ENCODE measurements around the gene SOWAHA. TPM values are rescaled to one million over a fixed set of nuclear protein-coding genes. Genes with fewer than 3 reads are reported as not detected.

SOWAHA gene
- polyA plus RNA-seq, 2 of the 4 experiments (the other 2 are of a cell fraction) = 0.06 to 0.10 TPM

DNA sequence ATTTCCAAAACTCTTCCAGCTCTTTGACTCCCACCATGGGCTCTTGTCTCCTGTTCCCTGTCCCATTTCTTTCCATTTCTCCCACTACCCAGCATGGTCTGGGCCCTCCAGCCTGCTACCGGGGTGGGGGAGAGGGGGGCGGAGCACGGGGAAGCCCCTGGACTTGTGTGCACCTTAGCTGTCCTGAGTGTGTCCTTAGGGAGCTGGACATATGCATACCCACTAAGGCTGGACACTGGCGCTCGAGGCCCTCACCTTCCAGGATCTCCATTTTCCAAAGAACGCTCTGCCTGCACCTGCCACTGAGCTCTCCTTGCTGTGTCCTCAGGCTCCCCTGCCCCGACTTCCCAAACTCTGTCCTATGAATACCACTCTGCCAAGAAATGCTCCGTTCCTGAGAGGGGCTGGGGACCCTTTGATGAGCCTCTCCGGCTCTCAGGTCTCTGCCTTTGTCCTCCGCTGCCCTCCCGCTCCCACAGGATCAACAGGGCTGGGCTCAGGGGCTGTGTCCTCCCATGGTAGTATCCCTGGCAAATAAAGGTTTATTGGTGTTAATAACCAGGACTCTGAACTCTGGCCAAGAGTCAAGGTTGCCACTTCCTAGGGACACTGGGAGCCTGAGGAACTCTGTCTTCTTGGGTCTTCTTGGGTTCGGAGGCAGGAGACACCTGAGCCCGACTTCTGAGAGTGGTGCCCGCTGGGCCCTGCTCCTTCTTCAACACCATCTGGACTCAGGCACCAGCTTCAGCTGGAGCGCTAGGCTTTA is 18.2 kb downstream of the SOWAHA start:
- DNase-seq (ENCODE audit: low read depth in 1 of 2, low spot score in 1 of 2) = no peak
- H3K4me3 ChIP-seq = peak overlapping the region; percentile 59
- WGBS (ENCODE audit: missing lambda C conversion rate) = 95% methylated on average over 13 of the region's 15 CpGs
- H3K9me3 ChIP-seq = no peaks in the 10 kb centered on the region
- no peak for ATAC-seq
- CTCF ChIA-PET = interaction anchor here (0.9 to 8.9 kb wide), 10 partner anchors 8 to 84 kb away, joined by 4 to 82 read pairs (median 16); partner anchors contain the start of genes CCNI2, GDF9, LEAP2 and UQCRQ
- H3K4me1 ChIP-seq = peaks cover 3% of the 10 kb centered on the region; the same call in 1 of the 3 replicates
- peak overlapping the region; percentile 92 for H3K4me2 ChIP-seq
- POLR2A ChIA-PET = interaction anchor here (0.5 kb wide), 1 partner anchor 11 kb away, joined by 5 read pairs; no protein-coding TSS in a partner anchor
- TF ChIP-seq, protein P1, sequence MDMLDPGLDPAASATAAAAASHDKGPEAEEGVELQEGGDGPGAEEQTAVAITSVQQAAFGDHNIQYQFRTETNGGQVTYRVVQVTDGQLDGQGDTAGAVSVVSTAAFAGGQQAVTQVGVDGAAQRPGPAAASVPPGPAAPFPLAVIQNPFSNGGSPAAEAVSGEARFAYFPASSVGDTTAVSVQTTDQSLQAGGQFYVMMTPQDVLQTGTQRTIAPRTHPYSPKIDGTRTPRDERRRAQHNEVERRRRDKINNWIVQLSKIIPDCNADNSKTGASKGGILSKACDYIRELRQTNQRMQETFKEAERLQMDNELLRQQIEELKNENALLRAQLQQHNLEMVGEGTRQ (IDR thresholded peaks at IDR 0.05) = no peak
- TF ChIP-seq FOSL2 (IDR thresholded peaks at IDR 0.05) (no peak), FOSL2 (CRISPR knock-in tag; IDR thresholded peaks at IDR 0.05) (no peak), EP300 (IDR thresholded peaks at IDR 0.05) (no peak), MYC (IDR thresholded peaks at IDR 0.05; ENCODE audit: borderline replicate concordance, low read length) (no peak)
- no peak for FAIRE-seq
- peak overlapping the region; percentile 75 to 96 for H3K27ac ChIP-seq

DNA sequence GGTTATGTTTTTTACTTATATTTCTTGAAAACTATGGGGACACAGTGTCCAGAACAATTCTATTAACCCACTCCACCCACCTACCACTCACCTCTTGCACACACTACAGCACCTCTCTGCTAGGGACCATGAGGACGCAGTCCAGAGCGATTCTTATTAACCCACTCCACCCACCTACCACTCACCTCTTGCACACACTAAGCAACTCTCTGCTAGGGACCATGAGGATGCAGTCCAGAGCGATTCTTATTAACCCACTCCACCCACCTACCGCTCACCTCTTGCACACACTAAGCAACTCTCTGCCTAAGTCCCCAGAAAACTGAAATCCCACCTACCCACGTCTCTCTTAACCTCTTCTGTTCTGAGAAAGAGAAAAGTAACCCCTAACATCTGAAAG is 19.5 kb downstream of the SOWAHA start:
- ChIA-PET POLR2A (no interaction called here), CTCF (interaction anchor here (0.8 to 8.9 kb wide), 4 partner anchors 14 to 306 kb away, joined by 3 to 82 read pairs (median 4); no protein-coding TSS in a partner anchor)
- H3K4me1 ChIP-seq = peaks cover 3% of the 10 kb centered on the region; the same call in 1 of the 3 replicates
- 77% methylated on average over 5 of the region's 5 CpGs for WGBS (ENCODE audit: missing lambda C conversion rate)
- no peak for TF ChIP-seq MAZ (IDR thresholded peaks at IDR 0.05; ENCODE audit: borderline replicate concordance, low read depth, low read length)
- TF ChIP-seq FOSB (CRISPR knock-in tag; IDR thresholded peaks at IDR 0.05) = no peak
- no peak for TF ChIP-seq HEYL (CRISPR knock-in tag; IDR thresholded peaks at IDR 0.05)
- TF ChIP-seq HOXB5 (CRISPR knock-in tag; IDR thresholded peaks at IDR 0.05) = no peak
- no peak for TF ChIP-seq HOXB13 (CRISPR knock-in tag; IDR thresholded peaks at IDR 0.05; ENCODE audit: low read depth)
- no peak for TF ChIP-seq RCOR1 (IDR thresholded peaks at IDR 0.05; ENCODE audit: low read depth, low read length)
- no peak for TF ChIP-seq ESRRA (IDR thresholded peaks at IDR 0.05; ENCODE audit: borderline replicate concordance, low read length)
- no peak for TF ChIP-seq EP300 (IDR thresholded peaks at IDR 0.05)
- H3K4me3 ChIP-seq = no peak overlapping the region
- H3K27ac ChIP-seq = no peak overlapping the region
- DNase-seq (ENCODE audit: low read depth in 1 of 2, low spot score in 1 of 2) (no peak), ATAC-seq (no peak), FAIRE-seq (no peak)
- no peaks in the 10 kb centered on the region for H3K9me3 ChIP-seq
- no peak overlapping the region for H3K4me2 ChIP-seq

DNA sequence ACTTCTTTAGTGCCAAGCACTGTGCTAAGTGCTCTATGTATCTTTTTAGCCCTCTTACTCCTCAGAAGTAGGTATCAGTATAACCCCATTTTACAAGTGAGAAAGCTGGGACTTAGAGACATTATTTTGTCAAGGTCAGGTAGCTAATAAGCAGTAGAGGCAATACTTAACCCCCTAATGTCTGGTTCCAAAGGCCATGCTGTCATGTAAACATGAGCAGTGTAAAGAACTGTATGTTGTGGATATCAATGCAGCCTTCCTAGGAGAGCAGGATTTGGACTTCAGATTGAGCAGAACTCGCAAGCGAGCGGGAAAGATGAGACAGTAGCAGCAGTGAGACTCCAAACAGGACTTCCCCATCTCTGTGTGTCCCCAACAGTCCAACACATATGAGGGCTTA is 21.0 kb downstream of the SOWAHA start:
- WGBS (ENCODE audit: missing lambda C conversion rate) = 94% methylated on average over 3 of the region's 3 CpGs
- ChIA-PET CTCF (interaction anchor here (0.9 to 8.9 kb wide), 6 partner anchors 10 to 57 kb away, joined by 3 to 82 read pairs (median 3); partner anchors contain the start of genes GDF9 and UQCRQ), POLR2A (no interaction called here)
- Histone ChIP-seq H3K9me3 (no peaks in the 10 kb centered on the region), H3K4me1 (peaks cover 3% of the 10 kb centered on the region; the same call in 1 of the 3 replicates), H3K27ac (no peak overlapping the region), H3K4me3 (no peak overlapping the region), H3K4me2 (no peak overlapping the region)
- FAIRE-seq = no peak
- ATAC-seq = no peak
- TF ChIP-seq CHD2 (IDR thresholded peaks at IDR 0.05; ENCODE audit: low read length, partially characterized antibody) = no peak
- no peak for TF ChIP-seq HEYL (CRISPR knock-in tag; IDR thresholded peaks at IDR 0.05)
- no peak for TF ChIP-seq KDM1A (IDR thresholded peaks at IDR 0.05; ENCODE audit: low read depth)
- no peak for TF ChIP-seq ZSCAN20 (CRISPR knock-in tag; IDR thresholded peaks at IDR 0.05)
- no peak for TF ChIP-seq FOSB (CRISPR knock-in tag; IDR thresholded peaks at IDR 0.05)
- no peak for TF ChIP-seq HOXB13 (CRISPR knock-in tag; IDR thresholded peaks at IDR 0.05; ENCODE audit: low read depth)
- no peak for TF ChIP-seq FOSL2 (IDR thresholded peaks at IDR 0.05)
- TF ChIP-seq FOSL2 (CRISPR knock-in tag; IDR thresholded peaks at IDR 0.05) = no peak
- no peak for TF ChIP-seq ZC3H11A (IDR thresholded peaks at IDR 0.05)
- no peak for DNase-seq (ENCODE audit: low read depth in 1 of 2, low spot score in 1 of 2)

DNA sequence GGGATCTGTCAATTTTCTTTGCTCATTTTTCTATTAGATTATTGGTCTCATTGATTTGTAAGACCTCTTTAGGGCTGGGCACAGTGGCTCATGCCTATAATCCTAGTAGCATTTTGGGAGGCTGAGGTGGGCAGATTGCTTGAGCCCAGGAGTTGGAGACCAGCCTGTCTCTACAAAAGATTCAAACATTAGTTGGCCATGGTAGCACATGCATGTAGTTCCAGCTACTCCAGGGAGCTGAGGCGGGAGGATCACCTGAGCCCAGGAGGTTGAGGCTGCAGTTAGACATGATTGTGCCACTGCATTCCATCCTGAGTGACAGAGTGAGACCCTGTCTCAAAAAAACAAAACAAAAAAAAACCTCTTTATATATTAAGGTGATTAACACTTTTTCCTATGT is 23.8 kb downstream of the SOWAHA start:
- Histone ChIP-seq H3K27ac (no peak overlapping the region), H3K4me3 (no peak overlapping the region), H3K9me3 (no peaks in the 10 kb centered on the region), H3K4me1 (peaks cover 4% of the 10 kb centered on the region; the same call in 1 of the 3 replicates), H3K4me2 (no peak overlapping the region)
- no peak for ATAC-seq
- CTCF ChIA-PET = interaction anchor here (1.2 kb wide), 1 partner anchor 15 kb away, joined by 3 read pairs; no protein-coding TSS in a partner anchor
- POLR2A ChIA-PET = no interaction called here
- 75% methylated on average over 1 of the region's 1 CpG for WGBS (ENCODE audit: missing lambda C conversion rate)
- FAIRE-seq = no peak
- no peak for DNase-seq (ENCODE audit: low read depth in 1 of 2, low spot score in 1 of 2)
- TF ChIP-seq POLR2AphosphoS2 (conservative IDR thresholded peaks at IDR 0.05; ENCODE audit: low read length) (no peak), FOXS1 (CRISPR knock-in tag; IDR thresholded peaks at IDR 0.05) (no peak), CHD2 (IDR thresholded peaks at IDR 0.05; ENCODE audit: low read length, partially characterized antibody) (no peak), HOXB5 (CRISPR knock-in tag; IDR thresholded peaks at IDR 0.05) (no peak), SMC3 (IDR thresholded peaks at IDR 0.05) (no peak), EP300 (IDR thresholded peaks at IDR 0.05) (no peak), EHMT2 (IDR thresholded peaks at IDR 0.05; ENCODE audit: low read depth) (no peak), HEYL (CRISPR knock-in tag; IDR thresholded peaks at IDR 0.05) (no peak)
- TF ChIP-seq, protein P2, sequence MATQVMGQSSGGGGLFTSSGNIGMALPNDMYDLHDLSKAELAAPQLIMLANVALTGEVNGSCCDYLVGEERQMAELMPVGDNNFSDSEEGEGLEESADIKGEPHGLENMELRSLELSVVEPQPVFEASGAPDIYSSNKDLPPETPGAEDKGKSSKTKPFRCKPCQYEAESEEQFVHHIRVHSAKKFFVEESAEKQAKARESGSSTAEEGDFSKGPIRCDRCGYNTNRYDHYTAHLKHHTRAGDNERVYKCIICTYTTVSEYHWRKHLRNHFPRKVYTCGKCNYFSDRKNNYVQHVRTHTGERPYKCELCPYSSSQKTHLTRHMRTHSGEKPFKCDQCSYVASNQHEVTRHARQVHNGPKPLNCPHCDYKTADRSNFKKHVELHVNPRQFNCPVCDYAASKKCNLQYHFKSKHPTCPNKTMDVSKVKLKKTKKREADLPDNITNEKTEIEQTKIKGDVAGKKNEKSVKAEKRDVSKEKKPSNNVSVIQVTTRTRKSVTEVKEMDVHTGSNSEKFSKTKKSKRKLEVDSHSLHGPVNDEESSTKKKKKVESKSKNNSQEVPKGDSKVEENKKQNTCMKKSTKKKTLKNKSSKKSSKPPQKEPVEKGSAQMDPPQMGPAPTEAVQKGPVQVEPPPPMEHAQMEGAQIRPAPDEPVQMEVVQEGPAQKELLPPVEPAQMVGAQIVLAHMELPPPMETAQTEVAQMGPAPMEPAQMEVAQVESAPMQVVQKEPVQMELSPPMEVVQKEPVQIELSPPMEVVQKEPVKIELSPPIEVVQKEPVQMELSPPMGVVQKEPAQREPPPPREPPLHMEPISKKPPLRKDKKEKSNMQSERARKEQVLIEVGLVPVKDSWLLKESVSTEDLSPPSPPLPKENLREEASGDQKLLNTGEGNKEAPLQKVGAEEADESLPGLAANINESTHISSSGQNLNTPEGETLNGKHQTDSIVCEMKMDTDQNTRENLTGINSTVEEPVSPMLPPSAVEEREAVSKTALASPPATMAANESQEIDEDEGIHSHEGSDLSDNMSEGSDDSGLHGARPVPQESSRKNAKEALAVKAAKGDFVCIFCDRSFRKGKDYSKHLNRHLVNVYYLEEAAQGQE (IDR thresholded peaks at IDR 0.05) = no peak
- TF ChIP-seq, protein P3, sequence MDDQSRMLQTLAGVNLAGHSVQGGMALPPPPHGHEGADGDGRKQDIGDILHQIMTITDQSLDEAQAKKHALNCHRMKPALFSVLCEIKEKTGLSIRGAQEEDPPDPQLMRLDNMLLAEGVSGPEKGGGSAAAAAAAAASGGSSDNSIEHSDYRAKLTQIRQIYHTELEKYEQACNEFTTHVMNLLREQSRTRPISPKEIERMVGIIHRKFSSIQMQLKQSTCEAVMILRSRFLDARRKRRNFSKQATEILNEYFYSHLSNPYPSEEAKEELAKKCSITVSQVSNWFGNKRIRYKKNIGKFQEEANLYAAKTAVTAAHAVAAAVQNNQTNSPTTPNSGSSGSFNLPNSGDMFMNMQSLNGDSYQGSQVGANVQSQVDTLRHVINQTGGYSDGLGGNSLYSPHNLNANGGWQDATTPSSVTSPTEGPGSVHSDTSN (IDR thresholded peaks at IDR 0.05) = no peak
- TF ChIP-seq, protein P4, sequence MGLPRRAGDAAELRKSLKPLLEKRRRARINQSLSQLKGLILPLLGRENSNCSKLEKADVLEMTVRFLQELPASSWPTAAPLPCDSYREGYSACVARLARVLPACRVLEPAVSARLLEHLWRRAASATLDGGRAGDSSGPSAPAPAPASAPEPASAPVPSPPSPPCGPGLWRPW (IDR thresholded peaks at IDR 0.05) = no peak
